Activated CD4-positive, alpha-beta memory T cell treated with anti-CD3 and anti-CD28 coated beads for 36 hours (primary cell): ENCODE data around the gene JUND. TPM values are rescaled to one million over a fixed set of nuclear protein-coding genes. Genes with fewer than 3 reads are reported as not detected.
A peak's percentile ranks its signal among the peaks of the same experiment; 100 is the strongest.

Experiments used
- CTCF ChIA-PET: fragments of 350-600 bp; sonication (Branson Sonifier 250); formaldehyde crosslinking; loops from one replicate; lab custom pipeline; 2021; ENCODE audit warnings: antibody characterized with exemption, inconsistent platforms; lab: Charles Lee
- POLR2A ChIA-PET: fragments of 350-600 bp; sonication (Branson Sonifier 250); formaldehyde crosslinking; loops from one replicate; lab custom pipeline; 2021; ENCODE audit warnings: antibody characterized with exemption; lab: Charles Lee
- DNase-seq: peaks from one replicate; pipeline ENCODE4 v3.0.0-alpha.2; 2020
- H3K27ac Mint-ChIP-seq: one replicate; pipeline ENCODE4 v1.8.0; 2021; ENCODE audit warnings: mixed read lengths
- H3K27me3 Mint-ChIP-seq: one replicate; pipeline ENCODE4 v1.8.0; 2021; ENCODE audit warnings: mixed read lengths
- H3K36me3 Mint-ChIP-seq: one replicate; pipeline ENCODE4 v1.8.0; 2021; ENCODE audit warnings: mixed read lengths
- H3K4me1 Mint-ChIP-seq: one replicate; pipeline ENCODE4 v1.8.0; 2021; ENCODE audit warnings: low read depth, mixed read lengths
- H3K4me3 Mint-ChIP-seq: one replicate; pipeline ENCODE4 v1.8.0; 2021; ENCODE audit warnings: mild to moderate bottlenecking, mixed read lengths
- H3K9me3 Mint-ChIP-seq: one replicate; pipeline ENCODE4 v1.8.0; 2021; ENCODE audit warnings: mixed read lengths
- intact Hi-C: fragments of 100-400 bp; cut with micrococcal nuclease; formaldehyde crosslinking; loops from one replicate; pipeline ENCODE4 v1.15.1; 2023
- total RNA-seq, 2 experiments: library from RNA; stranded (reverse); gene quantifications; one replicate each; pipeline ENCODE4 v1.2.3, GENCODE V29; 2021

JUND gene
- total RNA-seq, 2 experiments from 2014 or later = 232 to 236 TPM

- no peak for DNase-seq
These were observed 39.7 kb upstream of the JUND start for GRCh38 chr19:18320865-18321733.

DNA sequence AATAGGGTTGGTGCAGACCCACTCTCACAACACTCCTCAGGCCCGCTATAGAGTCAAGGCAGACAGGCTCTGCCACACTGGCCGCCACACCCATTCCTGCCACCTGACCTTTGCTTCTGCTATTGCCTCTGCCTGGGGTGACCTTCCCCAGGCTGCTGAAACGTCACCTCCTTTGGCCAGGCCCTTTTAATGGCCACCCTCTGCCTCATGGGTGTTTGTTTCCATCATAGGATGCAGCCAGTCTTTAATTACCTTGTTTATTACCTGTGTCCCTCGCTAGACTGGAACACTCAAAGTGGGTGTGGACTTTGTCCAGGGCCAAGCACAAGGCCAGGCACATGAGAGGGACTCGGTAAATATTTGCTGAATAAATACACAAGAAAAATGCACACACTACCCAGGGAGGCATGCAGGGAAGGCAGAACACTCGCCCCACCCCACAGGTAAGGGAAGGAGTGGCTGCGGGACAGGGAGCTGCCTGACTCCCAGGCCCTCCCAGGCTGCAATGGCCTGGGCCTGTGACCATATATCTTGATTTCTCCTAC, 38.2 kb upstream of the JUND start:
- H3K27me3 Mint-ChIP-seq = no peaks in the 10 kb centered on the region
- ChIA-PET CTCF (interaction anchor here (0.6 to 9.1 kb wide), 5 partner anchors 10 to 80 kb away, joined by 3 to 343 read pairs (median 4); partner anchors contain the start of gene JUND), POLR2A (interaction anchor here (3.7 to 8.8 kb wide), 3 partner anchors 15 to 41 kb away, joined by 32 to 257 read pairs (median 34); partner anchors contain the start of gene JUND)
- H3K4me3 Mint-ChIP-seq = peak overlapping the region; percentile 25
- no peaks in the 10 kb centered on the region for H3K9me3 Mint-ChIP-seq
- intact Hi-C loops = no loop called here
- H3K27ac Mint-ChIP-seq = peak overlapping the region; percentile 95
- peaks cover 41% of the 10 kb centered on the region for H3K36me3 Mint-ChIP-seq
- DNase-seq = no peak
- H3K4me1 Mint-ChIP-seq = peaks cover 58% of the 10 kb centered on the region

More at GRCh38 chr19:18320865-18321733, 39.7 kb upstream of the JUND start:
- Mint-ChIP-seq H3K27ac (peak overlapping the region; percentile 95), H3K27me3 (no peaks in the 10 kb centered on the region), H3K9me3 (no peaks in the 10 kb centered on the region), H3K4me3 (peak overlapping the region; percentile 83), H3K4me1 (peaks cover 53% of the 10 kb centered on the region), H3K36me3 (peaks cover 33% of the 10 kb centered on the region)
- CTCF ChIA-PET = interaction anchor here (0.8 to 9.1 kb wide), 14 partner anchors 9 to 153 kb away, joined by 3 to 343 read pairs (median 6); partner anchors contain the start of genes IQCN, JUND and MPV17L2
- POLR2A ChIA-PET = interaction anchor here (0.6 to 8.8 kb wide), 8 partner anchors 14 to 117 kb away, joined by 3 to 257 read pairs (median 8); partner anchors contain the start of genes JUND and RAB3A
- intact Hi-C loops = no loop called here

DNA sequence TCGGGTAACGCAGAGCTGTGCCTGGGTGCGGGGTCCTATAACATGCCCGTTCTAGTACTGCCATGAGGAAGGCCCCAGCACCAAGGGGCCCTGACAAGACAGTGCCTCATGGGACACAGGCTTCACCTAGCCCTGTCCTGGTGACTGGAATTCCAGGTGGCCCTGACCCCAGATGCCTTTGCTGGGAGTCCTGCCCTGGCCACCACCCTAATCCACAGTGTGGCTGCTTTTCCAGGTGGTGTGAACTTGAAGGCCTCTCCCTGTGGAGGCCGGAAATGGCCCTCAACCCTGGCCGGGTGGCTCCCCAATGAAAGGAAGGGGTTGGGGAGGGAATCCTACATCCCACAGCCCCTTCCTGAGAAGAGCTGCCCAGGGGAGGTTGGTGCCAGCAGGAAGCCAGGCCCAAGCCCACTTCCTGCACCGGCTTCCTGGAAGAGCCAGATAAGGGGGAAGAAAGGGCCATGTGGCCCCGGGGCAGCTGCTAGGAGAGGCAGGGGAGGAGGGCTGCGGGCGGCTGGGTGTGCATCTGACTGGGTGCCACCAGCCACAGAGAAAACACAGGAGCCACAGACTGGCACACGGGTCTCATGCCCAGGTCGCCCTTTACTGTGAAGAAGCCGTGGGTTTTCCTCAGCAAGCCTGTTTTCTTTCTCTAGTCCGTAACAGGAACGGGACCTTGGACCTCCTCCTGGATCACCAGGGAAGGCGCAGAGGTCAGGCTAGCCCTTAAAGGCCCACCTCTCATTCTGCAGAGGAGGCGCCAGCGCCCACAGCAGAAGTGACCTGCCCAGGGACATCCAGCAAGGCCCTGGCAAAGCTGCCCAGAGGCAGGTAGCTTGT, 36.8 kb upstream of the JUND start:
- ChIA-PET CTCF (interaction anchor here (0.6 to 9.1 kb wide), 9 partner anchors 10 to 1013 kb away, joined by 3 to 343 read pairs (median 6); partner anchors contain the start of genes IQCN, JUND and SSBP4), POLR2A (interaction anchor here (0.6 to 8.8 kb wide), 6 partner anchors 10 to 525 kb away, joined by 3 to 257 read pairs (median 8); partner anchors contain the start of gene JUND)
- intact Hi-C loops = loop anchor here (1.0 kb wide), 1 partner anchor 14 kb away; no protein-coding TSS in a partner anchor
- Mint-ChIP-seq H3K27me3 (no peaks in the 10 kb centered on the region), H3K27ac (peak overlapping the region; percentile 95), H3K4me3 (peak overlapping the region; percentile 66), H3K4me1 (peaks cover 52% of the 10 kb centered on the region), H3K9me3 (no peaks in the 10 kb centered on the region), H3K36me3 (peaks cover 51% of the 10 kb centered on the region)
- peak; percentile 72 for DNase-seq

DNA sequence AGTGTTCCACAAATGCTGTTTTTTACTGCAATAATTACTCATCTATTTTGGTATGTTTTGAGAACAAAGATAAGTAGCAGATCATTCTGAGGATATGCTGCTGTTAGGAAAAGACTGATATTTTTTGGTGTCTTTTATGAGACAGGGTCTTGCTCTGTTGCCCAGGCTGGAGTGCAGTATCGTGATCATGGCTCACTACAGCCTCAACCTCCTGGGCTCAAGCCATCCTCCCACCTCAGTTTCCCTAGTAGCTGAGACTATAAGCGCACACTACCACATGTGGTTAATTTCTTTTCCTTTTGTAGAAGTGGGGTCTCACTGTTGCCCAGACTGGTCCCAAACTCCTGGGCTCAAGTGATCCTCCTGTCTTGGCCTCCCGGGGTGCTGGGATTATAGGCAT, 32.0 kb upstream of the JUND start:
- Mint-ChIP-seq H3K4me3 (no peak overlapping the region), H3K9me3 (no peaks in the 10 kb centered on the region), H3K27ac (no peak overlapping the region), H3K27me3 (no peaks in the 10 kb centered on the region), H3K36me3 (peaks cover 32% of the 10 kb centered on the region), H3K4me1 (peaks cover 18% of the 10 kb centered on the region)
- ChIA-PET POLR2A (interaction anchor here (1.3 to 1.4 kb wide), 2 partner anchors 32 to 33 kb away, joined by 3 to 5 read pairs; partner anchors contain the start of gene JUND), CTCF (interaction anchor here (4.2 kb wide), 1 partner anchor 34 kb away, joined by 30 read pairs; the partner anchor contains the start of gene JUND)
- intact Hi-C loops = no loop called here
- DNase-seq = no peak

GRCh38 chr19:18312092-18312534, 30.7 kb upstream of the JUND start:
- Mint-ChIP-seq H3K27ac (no peak overlapping the region), H3K36me3 (peaks cover 39% of the 10 kb centered on the region), H3K4me1 (peaks cover 14% of the 10 kb centered on the region), H3K4me3 (no peak overlapping the region), H3K27me3 (no peaks in the 10 kb centered on the region), H3K9me3 (no peaks in the 10 kb centered on the region)
- no peak for DNase-seq
- intact Hi-C loops = no loop called here
- ChIA-PET CTCF (interaction anchor here (4.2 kb wide), 1 partner anchor 32 kb away, joined by 30 read pairs; the partner anchor contains the start of gene JUND), POLR2A (interaction anchor here (1.0 kb wide), 1 partner anchor 10 kb away, joined by 3 read pairs; the partner anchor contains the start of gene LSM4)

- POLR2A ChIA-PET = interaction anchor here (1.0 to 2.0 kb wide), 2 partner anchors 11 to 30 kb away, joined by 3 to 8 read pairs; partner anchors contain the start of genes JUND and LSM4
- Mint-ChIP-seq H3K4me3 (no peak overlapping the region), H3K4me1 (peaks cover 20% of the 10 kb centered on the region), H3K9me3 (no peaks in the 10 kb centered on the region), H3K27ac (no peak overlapping the region), H3K36me3 (peaks cover 44% of the 10 kb centered on the region), H3K27me3 (no peaks in the 10 kb centered on the region)
- CTCF ChIA-PET = interaction anchor here (1.7 to 4.2 kb wide), 2 partner anchors 10 to 32 kb away, joined by 6 to 30 read pairs; partner anchors contain the start of gene JUND
- DNase-seq = no peak
- intact Hi-C loops = no loop called here
These were observed 30.2 kb upstream of the JUND start for GRCh38 chr19:18311502-18312091.

DNA sequence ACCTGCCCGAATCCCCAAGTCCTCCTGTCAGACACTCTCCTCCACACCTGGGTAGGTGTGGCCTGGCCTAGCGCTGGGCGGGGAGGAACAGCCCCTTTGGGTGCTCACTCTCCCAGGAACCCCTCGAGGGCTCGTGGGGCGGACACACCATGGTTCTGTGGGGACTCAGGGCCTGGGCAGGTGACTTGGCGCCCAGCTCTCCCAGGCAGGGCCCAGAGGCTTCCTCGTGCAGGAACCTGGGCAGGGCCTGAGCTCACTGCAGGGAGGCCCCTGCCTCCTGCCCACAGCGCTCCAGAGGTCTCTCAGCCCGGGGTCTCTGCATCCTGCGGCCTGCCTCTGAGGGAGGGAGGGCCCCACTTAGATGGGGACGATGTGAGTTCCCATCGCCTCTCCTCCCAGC, 29.5 kb upstream of the JUND start:
- POLR2A ChIA-PET = interaction anchor here (0.8 to 2.0 kb wide), 4 partner anchors 11 to 33 kb away, joined by 3 to 8 read pairs (median 4); partner anchors contain the start of genes JUND and LSM4
- H3K4me1 Mint-ChIP-seq = peaks cover 25% of the 10 kb centered on the region

GRCh38 chr19:18310118-18310909, 28.9 kb upstream of the JUND start:
- intact Hi-C loops = no loop called here
- H3K27ac Mint-ChIP-seq = peak overlapping the region; percentile 38
- H3K4me1 Mint-ChIP-seq = peaks cover 30% of the 10 kb centered on the region
- ChIA-PET POLR2A (interaction anchor here (0.8 to 2.0 kb wide), 4 partner anchors 11 to 32 kb away, joined by 3 to 8 read pairs (median 4); partner anchors contain the start of genes JUND and LSM4), CTCF (interaction anchor here (1.7 to 4.2 kb wide), 2 partner anchors 12 to 31 kb away, joined by 6 to 30 read pairs; partner anchors contain the start of gene JUND)
- peaks cover 43% of the 10 kb centered on the region for H3K36me3 Mint-ChIP-seq
- no peak overlapping the region for H3K4me3 Mint-ChIP-seq
- H3K9me3 Mint-ChIP-seq = no peaks in the 10 kb centered on the region
- no peaks in the 10 kb centered on the region for H3K27me3 Mint-ChIP-seq
- DNase-seq = no peak

More for the DNA sequence above, 29.5 kb upstream of the JUND start:
- Mint-ChIP-seq H3K27me3 (no peaks in the 10 kb centered on the region), H3K36me3 (peaks cover 45% of the 10 kb centered on the region), H3K4me3 (no peak overlapping the region), H3K9me3 (no peaks in the 10 kb centered on the region), H3K27ac (no peak overlapping the region)
- no peak for DNase-seq
- intact Hi-C loops = no loop called here
- CTCF ChIA-PET = interaction anchor here (1.7 to 4.2 kb wide), 2 partner anchors 11 to 31 kb away, joined by 6 to 30 read pairs; partner anchors contain the start of gene JUND

- H3K36me3 Mint-ChIP-seq = peaks cover 48% of the 10 kb centered on the region
- no peaks in the 10 kb centered on the region for H3K9me3 Mint-ChIP-seq
- H3K4me1 Mint-ChIP-seq = peaks cover 30% of the 10 kb centered on the region
- H3K27me3 Mint-ChIP-seq = no peaks in the 10 kb centered on the region
- ChIA-PET POLR2A (interaction anchor here (1.1 to 2.0 kb wide), 3 partner anchors 10 to 31 kb away, joined by 3 to 8 read pairs (median 5); partner anchors contain the start of gene JUND), CTCF (interaction anchor here (1.6 to 4.2 kb wide), 3 partner anchors 12 to 31 kb away, joined by 4 to 30 read pairs (median 6); partner anchors contain the start of gene JUND)
- H3K27ac Mint-ChIP-seq = no peak overlapping the region
- intact Hi-C loops = no loop called here
- H3K4me3 Mint-ChIP-seq = no peak overlapping the region
- no peak for DNase-seq
These were observed 28.2 kb upstream of the JUND start for GRCh38 chr19:18309525-18310064.
